ENCODE data around the gene KRTAP3-1. TPM values are rescaled to one million over a fixed set of nuclear protein-coding genes. Genes with fewer than 3 reads are reported as not detected.

The KRTAP3-1 gene
- total RNA-seq, 1 experiment from 2014 or later, result not detected

DNA sequence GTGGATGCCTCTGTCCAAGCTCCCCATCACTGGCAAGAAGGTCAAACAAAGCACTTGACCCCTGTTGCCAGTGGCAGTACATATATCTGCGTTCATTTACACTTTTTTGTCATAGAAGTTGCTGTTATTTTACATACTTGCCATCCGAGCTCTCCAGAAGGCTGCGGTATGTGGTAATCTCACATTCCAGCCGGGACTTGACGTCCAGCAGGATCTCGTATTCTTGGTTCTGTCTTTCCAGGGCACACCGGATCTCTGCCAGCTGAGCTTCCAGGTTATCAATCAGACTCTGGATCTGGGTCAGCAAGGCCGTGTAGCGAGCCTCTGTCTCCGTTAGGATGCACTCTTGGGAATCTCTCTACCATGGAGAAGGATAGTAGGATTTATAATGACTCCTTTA lies 48.8 kb downstream of the KRTAP3-1 start:
- H2BK120ac ChIP-seq (ENCODE audit: low read depth, low read length, poor library complexity, severe bottlenecking), result no peak overlapping the region
- H3K23ac ChIP-seq (ENCODE audit: insufficient read length, low read depth, low read length), result no peak overlapping the region
- no peak overlapping the region for H3T11ph ChIP-seq (ENCODE audit: low read length)
- no peak overlapping the region for H2BK15ac ChIP-seq (ENCODE audit: low read depth, low read length)
- no peak overlapping the region for H2AK5ac ChIP-seq (ENCODE audit: insufficient read length, low read length)
- H2BK5ac ChIP-seq (ENCODE audit: insufficient read length, low read length), result no peak overlapping the region
- no peaks in the 10 kb centered on the region for H3K27me3 ChIP-seq (ENCODE audit: insufficient read depth, low read length)
- H3K27ac ChIP-seq (ENCODE audit: insufficient read length, low read depth, low read length), result no peak overlapping the region
- no peaks in the 10 kb centered on the region for H3K23me2 ChIP-seq (ENCODE audit: insufficient read length, low read depth, low read length, poor library complexity, severe bottlenecking)
- Mint-ChIP-seq H3K36me3 (ENCODE audit: insufficient read depth in 1 of 3, low read depth in 3 of 3) (no peaks in the 10 kb centered on the region), H3K27me3 (ENCODE audit: low read depth) (no peaks in the 10 kb centered on the region; the same call in 1 of the 2 replicates), H3K4me1 (peaks cover 27 to 29% of the 10 kb centered on the region in 2 experiments), H3K4me3 (no peak overlapping the region), H3K9me3 (no peaks in the 10 kb centered on the region), H3K27ac (peak overlapping the region in 1 of 3 experiments; percentile 42; a peak in 3 of 7 replicates)
- TF ChIP-seq, protein P1, sequence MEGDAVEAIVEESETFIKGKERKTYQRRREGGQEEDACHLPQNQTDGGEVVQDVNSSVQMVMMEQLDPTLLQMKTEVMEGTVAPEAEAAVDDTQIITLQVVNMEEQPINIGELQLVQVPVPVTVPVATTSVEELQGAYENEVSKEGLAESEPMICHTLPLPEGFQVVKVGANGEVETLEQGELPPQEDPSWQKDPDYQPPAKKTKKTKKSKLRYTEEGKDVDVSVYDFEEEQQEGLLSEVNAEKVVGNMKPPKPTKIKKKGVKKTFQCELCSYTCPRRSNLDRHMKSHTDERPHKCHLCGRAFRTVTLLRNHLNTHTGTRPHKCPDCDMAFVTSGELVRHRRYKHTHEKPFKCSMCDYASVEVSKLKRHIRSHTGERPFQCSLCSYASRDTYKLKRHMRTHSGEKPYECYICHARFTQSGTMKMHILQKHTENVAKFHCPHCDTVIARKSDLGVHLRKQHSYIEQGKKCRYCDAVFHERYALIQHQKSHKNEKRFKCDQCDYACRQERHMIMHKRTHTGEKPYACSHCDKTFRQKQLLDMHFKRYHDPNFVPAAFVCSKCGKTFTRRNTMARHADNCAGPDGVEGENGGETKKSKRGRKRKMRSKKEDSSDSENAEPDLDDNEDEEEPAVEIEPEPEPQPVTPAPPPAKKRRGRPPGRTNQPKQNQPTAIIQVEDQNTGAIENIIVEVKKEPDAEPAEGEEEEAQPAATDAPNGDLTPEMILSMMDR (conservative IDR thresholded peaks at IDR 0.05), result no peak
- no peak overlapping the region for H4K91ac ChIP-seq (ENCODE audit: insufficient read length, low read depth, low read length)
- no peak overlapping the region for H3K18ac ChIP-seq (ENCODE audit: insufficient read length, low read depth, low read length)
- H2AFZ ChIP-seq (ENCODE audit: low read length), result no peak overlapping the region
- H2BK20ac ChIP-seq (ENCODE audit: low read depth, low read length, poor library complexity, severe bottlenecking), result no peak overlapping the region
- H3K79me2 ChIP-seq (ENCODE audit: insufficient read depth, low read length), result no peaks in the 10 kb centered on the region
- no peaks in the 10 kb centered on the region for H3K9me3 ChIP-seq (ENCODE audit: control insufficient read depth, low read depth, low read length)
- H4K8ac ChIP-seq (replicated peaks; ENCODE audit: insufficient read length, low read depth, low read length), result no peak overlapping the region
- no peak overlapping the region for H3K14ac ChIP-seq (ENCODE audit: insufficient read depth, low read length)
- H3K4me1 ChIP-seq (ENCODE audit: insufficient read depth, low read length), result peaks cover 9% of the 10 kb centered on the region; the same call in 1 of the 2 replicates
- no peak overlapping the region for H4K5ac ChIP-seq (ENCODE audit: insufficient read length, low read depth, low read length)
- no peaks in the 10 kb centered on the region for H4K20me1 ChIP-seq (ENCODE audit: control insufficient read depth, insufficient read depth, insufficient read length)
- H3K4ac ChIP-seq (ENCODE audit: low read depth, low read length), result no peak overlapping the region
- DNase-seq, result no peak
- no peaks in the 10 kb centered on the region for H3K79me1 ChIP-seq (ENCODE audit: insufficient read depth, low read depth, low read length, poor library complexity, severe bottlenecking)
- H3K4me2 ChIP-seq (ENCODE audit: insufficient read depth, insufficient read length, low read length), result no peak overlapping the region
- H2BK12ac ChIP-seq (ENCODE audit: insufficient read length, low read depth, low read length), result no peak overlapping the region
- H3K9ac ChIP-seq (ENCODE audit: extremely low read depth, insufficient read length, low read length), result no peak overlapping the region
- no peak overlapping the region for H3K56ac ChIP-seq (ENCODE audit: insufficient read length, low read depth, low read length)
- no CpG with 5 or more reads among the region's 10 CpGs for WGBS (ENCODE audit: extremely low coverage, insufficient read length, low lambda C conversion rate)

Other genes starting within 250 kb of the KRTAP3-1 start
- not detected in 2 replicates for gene KRT26, start 236.9 kb downstream of the KRTAP3-1 start, total RNA-seq (2021)
- not detected in 2 replicates for gene KRT27, start 226.6 kb downstream of the KRTAP3-1 start, total RNA-seq (2021)
- not detected in 2 replicates for gene KRT28, start 209.2 kb downstream of the KRTAP3-1 start, total RNA-seq (2021)
- 24.0 and 28.4 TPM in 2 replicates for gene KRT10, start 186.5 kb downstream of the KRTAP3-1 start, total RNA-seq (2021)
- not detected in 2 replicates for gene KRT12, start 141.9 kb downstream of the KRTAP3-1 start, total RNA-seq (2021)
- gene KRT20, start 123.9 kb downstream of the KRTAP3-1 start, total RNA-seq (2021), result not detected in 2 replicates
- not detected in 2 replicates for gene KRT23, start 71.5 kb downstream of the KRTAP3-1 start, total RNA-seq (2021)
- not detected in 2 replicates for gene KRT39, start 42.2 kb downstream of the KRTAP3-1 start, total RNA-seq (2021)
- not detected in 2 replicates for gene KRT40, start 24.8 kb downstream of the KRTAP3-1 start, total RNA-seq (2021)
- not detected in 2 replicates for gene KRTAP3-3, start 15.0 kb downstream of the KRTAP3-1 start, total RNA-seq (2021)
- not detected in 2 replicates for gene KRTAP3-2, start 9.2 kb downstream of the KRTAP3-1 start, total RNA-seq (2021)
- gene KRTAP1-5, start 18.1 kb upstream of the KRTAP3-1 start, total RNA-seq (2021), result not detected in 2 replicates
- not detected in 2 replicates for gene KRTAP1-4, start 21.1 kb upstream of the KRTAP3-1 start, total RNA-seq (2021)
- not detected in 2 replicates for gene KRTAP1-3, start 25.7 kb upstream of the KRTAP3-1 start, total RNA-seq (2021)
- not detected in 2 replicates for gene KRTAP1-1, start 32.3 kb upstream of the KRTAP3-1 start, total RNA-seq (2021)
- gene KRTAP2-1, start 38.2 kb upstream of the KRTAP3-1 start, total RNA-seq (2021), result not detected in 2 replicates
- gene KRTAP2-2, start 46.1 kb upstream of the KRTAP3-1 start, total RNA-seq (2021), result not detected in 2 replicates
- gene KRTAP2-3, start 51.0 kb upstream of the KRTAP3-1 start, total RNA-seq (2021), result not detected in 2 replicates
- not detected in 2 replicates for gene KRTAP2-4, start 56.8 kb upstream of the KRTAP3-1 start, total RNA-seq (2021)
- gene KRTAP4-7, start 75.0 kb upstream of the KRTAP3-1 start, total RNA-seq (2021), result not detected in 2 replicates
- not detected in 2 replicates for gene KRTAP4-8, start 89.0 kb upstream of the KRTAP3-1 start, total RNA-seq (2021)
- not detected in 2 replicates for gene KRTAP4-16, start 93.1 kb upstream of the KRTAP3-1 start, total RNA-seq (2021)
- not detected in 2 replicates for gene KRTAP4-9, start 96.3 kb upstream of the KRTAP3-1 start, total RNA-seq (2021)
- not detected in 2 replicates for gene KRTAP4-11, start 109.2 kb upstream of the KRTAP3-1 start, total RNA-seq (2021)
- not detected in 2 replicates for gene KRTAP4-12, start 115.1 kb upstream of the KRTAP3-1 start, total RNA-seq (2021)
- not detected in 2 replicates for gene KRTAP4-6, start 131.4 kb upstream of the KRTAP3-1 start, total RNA-seq (2021)
- gene KRTAP4-5, start 140.7 kb upstream of the KRTAP3-1 start, total RNA-seq (2021), result not detected in 2 replicates
- not detected in 2 replicates for gene KRTAP4-4, start 151.6 kb upstream of the KRTAP3-1 start, total RNA-seq (2021)
- not detected in 2 replicates for gene KRTAP4-3, start 159.1 kb upstream of the KRTAP3-1 start, total RNA-seq (2021)
- gene KRTAP4-2, start 169.1 kb upstream of the KRTAP3-1 start, total RNA-seq (2021), result not detected in 2 replicates
- not detected in 2 replicates for gene KRTAP4-1, start 175.8 kb upstream of the KRTAP3-1 start, total RNA-seq (2021)
- gene KRTAP9-1, start 180.8 kb upstream of the KRTAP3-1 start, total RNA-seq (2021), result not detected in 2 replicates
- gene KRTAP9-2, start 217.5 kb upstream of the KRTAP3-1 start, total RNA-seq (2021), result not detected in 2 replicates
- not detected in 2 replicates for gene KRTAP9-3, start 223.3 kb upstream of the KRTAP3-1 start, total RNA-seq (2021)
- gene KRTAP9-8, start 228.9 kb upstream of the KRTAP3-1 start, total RNA-seq (2021), result not detected in 2 replicates
- not detected in 2 replicates for gene KRTAP9-4, start 240.6 kb upstream of the KRTAP3-1 start, total RNA-seq (2021)
- not detected in 2 replicates for gene KRTAP9-9, start 246.3 kb upstream of the KRTAP3-1 start, total RNA-seq (2021)

All from H9 (cell line).